Measurements from ENCODE around the gene NOL9.

GRCh38 chr1:6544831-6545230 lies 9.5 kb downstream of the NOL9 start:
- TF ChIP-seq CTCF (IDR thresholded peaks at IDR 0.05) (no peak), EP300 (IDR thresholded peaks at IDR 0.05) (no peak), POLR2A (IDR thresholded peaks at IDR 0.05) (no peak)
